Activated naive CD8-positive, alpha-beta T cell treated with anti-CD3 and anti-CD28 coated beads, Interleukin-2, amount 50 U/mL, for 24 hours (primary cell): ENCODE results near the gene TPP2.

Experiments
- ATAC-seq: fragments of 150-1000 bp; cut with Tn5 transposase; one replicate; pipeline ENCODE4 v1.10.0; 2021
- DNase-seq: peaks from one replicate; pipeline ENCODE4 v3.0.0; 2021
- H3K27ac Mint-ChIP-seq: one replicate; pipeline ENCODE4 v1.8.0; 2021; ENCODE audit warnings: mild to moderate bottlenecking, mixed read lengths
- H3K27me3 Mint-ChIP-seq: one replicate; pipeline ENCODE4 v1.8.0; 2021; ENCODE audit warnings: mixed read lengths
- H3K36me3 Mint-ChIP-seq: one replicate; pipeline ENCODE4 v1.8.0; 2021; ENCODE audit warnings: low read depth, mixed read lengths
- H3K4me1 Mint-ChIP-seq: one replicate; pipeline ENCODE4 v1.8.0; 2021; ENCODE audit warnings: mixed read lengths
- H3K4me3 Mint-ChIP-seq: one replicate; pipeline ENCODE4 v1.8.0; 2021; ENCODE audit warnings: mild to moderate bottlenecking, moderate library complexity, mixed read lengths
- H3K9me3 Mint-ChIP-seq: one replicate; pipeline ENCODE4 v1.8.0; 2021; ENCODE audit warnings: mixed read lengths

The TPP2 gene

GRCh38 chr13:102582256-102582655, 14.5 kb upstream of the TPP2 start:
- no peak for ATAC-seq
- no peak overlapping the region for H3K4me3 Mint-ChIP-seq
- H3K9me3 Mint-ChIP-seq, result no peaks in the 10 kb centered on the region
- peaks cover 8% of the 10 kb centered on the region for H3K4me1 Mint-ChIP-seq
- no peaks in the 10 kb centered on the region for H3K36me3 Mint-ChIP-seq
- no peak overlapping the region for H3K27ac Mint-ChIP-seq
- H3K27me3 Mint-ChIP-seq, result peaks cover 2% of the 10 kb centered on the region
- no peak for DNase-seq

DNA sequence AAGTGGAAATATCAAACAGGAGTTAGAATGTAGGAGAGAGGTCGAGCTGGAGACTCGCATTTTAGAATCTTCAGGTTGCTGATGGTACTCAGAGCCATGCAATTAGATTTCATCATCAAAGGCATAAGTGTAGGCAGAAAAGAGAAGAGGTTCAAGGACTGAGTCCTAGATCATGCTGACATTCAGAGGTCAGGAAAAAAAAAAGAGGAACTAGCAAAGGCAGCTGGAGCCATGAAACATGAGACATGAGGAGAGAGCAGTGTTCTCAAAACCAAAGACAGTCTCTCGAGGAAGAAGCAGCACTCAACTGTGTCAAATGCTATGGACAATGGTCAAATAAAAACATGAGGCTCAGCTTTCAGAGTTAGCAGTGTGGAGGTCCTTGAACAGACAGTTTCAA, 12.4 kb upstream of the TPP2 start:
- no peak for DNase-seq
- no peaks in the 10 kb centered on the region for H3K36me3 Mint-ChIP-seq
- ATAC-seq, result no peak
- peaks cover 9% of the 10 kb centered on the region for H3K4me1 Mint-ChIP-seq
- peaks cover 2% of the 10 kb centered on the region for H3K27me3 Mint-ChIP-seq
- no peak overlapping the region for H3K27ac Mint-ChIP-seq
- no peaks in the 10 kb centered on the region for H3K9me3 Mint-ChIP-seq
- no peak overlapping the region for H3K4me3 Mint-ChIP-seq

DNA sequence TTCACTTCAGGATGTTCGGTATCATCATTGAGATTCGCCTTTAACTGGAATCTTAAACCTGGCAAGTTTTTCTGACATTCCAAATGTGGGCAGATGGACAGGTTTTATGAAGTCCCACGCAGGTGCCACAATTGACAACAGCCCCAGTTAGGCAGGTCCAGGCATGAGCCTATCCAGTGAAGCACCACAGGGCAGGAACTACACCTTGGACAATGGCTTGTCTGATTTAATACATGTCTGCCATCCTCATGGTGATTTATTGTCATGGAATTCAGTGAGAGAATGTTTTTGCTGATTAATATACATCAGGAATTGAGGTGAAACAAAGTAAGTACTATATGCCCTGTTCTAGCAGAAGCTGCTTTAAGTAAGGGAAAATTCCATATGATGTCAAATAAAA, 10.2 kb upstream of the TPP2 start:
- no peaks in the 10 kb centered on the region for H3K27me3 Mint-ChIP-seq
- no peak overlapping the region for H3K27ac Mint-ChIP-seq
- H3K4me1 Mint-ChIP-seq, result peaks cover 11% of the 10 kb centered on the region
- ATAC-seq (no peak), DNase-seq (no peak)
- no peak overlapping the region for H3K4me3 Mint-ChIP-seq
- no peaks in the 10 kb centered on the region for H3K36me3 Mint-ChIP-seq
- H3K9me3 Mint-ChIP-seq, result no peaks in the 10 kb centered on the region

DNA sequence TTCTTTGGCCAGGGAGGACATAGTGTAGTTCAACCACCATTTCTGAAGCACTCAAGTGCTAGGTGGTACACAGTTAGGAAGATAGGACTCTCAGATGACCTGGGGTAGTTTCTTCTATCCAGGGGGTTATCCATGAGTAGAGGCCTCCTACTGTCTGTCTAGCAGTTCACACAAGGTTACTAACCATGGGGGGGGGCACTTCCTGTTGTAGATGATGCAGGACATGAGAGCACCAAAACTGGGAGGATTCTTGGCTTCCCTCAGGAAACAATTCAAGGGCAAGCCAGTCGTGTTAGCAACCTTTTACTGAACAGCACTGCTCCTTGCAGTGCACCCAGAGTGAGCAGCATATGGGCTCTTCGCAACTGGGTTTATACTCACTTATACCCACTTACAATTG, 8.9 kb upstream of the TPP2 start:
- H3K36me3 Mint-ChIP-seq, result no peaks in the 10 kb centered on the region
- H3K27ac Mint-ChIP-seq, result no peak overlapping the region
- no peaks in the 10 kb centered on the region for H3K9me3 Mint-ChIP-seq

GRCh38 chr13:102589301-102589822, 7.4 kb upstream of the TPP2 start:
- Mint-ChIP-seq H3K27ac (no peak overlapping the region), H3K36me3 (no peaks in the 10 kb centered on the region), H3K4me3 (no peak overlapping the region), H3K4me1 (peaks cover 21% of the 10 kb centered on the region), H3K27me3 (no peaks in the 10 kb centered on the region), H3K9me3 (no peaks in the 10 kb centered on the region)
- DNase-seq, result no peak
- ATAC-seq, result no peak

More for the DNA sequence above, 8.9 kb upstream of the TPP2 start:
- H3K4me1 Mint-ChIP-seq, result peaks cover 14% of the 10 kb centered on the region
- no peak overlapping the region for H3K4me3 Mint-ChIP-seq
- H3K27me3 Mint-ChIP-seq, result no peaks in the 10 kb centered on the region
- ATAC-seq, result no peak
- no peak for DNase-seq

DNA sequence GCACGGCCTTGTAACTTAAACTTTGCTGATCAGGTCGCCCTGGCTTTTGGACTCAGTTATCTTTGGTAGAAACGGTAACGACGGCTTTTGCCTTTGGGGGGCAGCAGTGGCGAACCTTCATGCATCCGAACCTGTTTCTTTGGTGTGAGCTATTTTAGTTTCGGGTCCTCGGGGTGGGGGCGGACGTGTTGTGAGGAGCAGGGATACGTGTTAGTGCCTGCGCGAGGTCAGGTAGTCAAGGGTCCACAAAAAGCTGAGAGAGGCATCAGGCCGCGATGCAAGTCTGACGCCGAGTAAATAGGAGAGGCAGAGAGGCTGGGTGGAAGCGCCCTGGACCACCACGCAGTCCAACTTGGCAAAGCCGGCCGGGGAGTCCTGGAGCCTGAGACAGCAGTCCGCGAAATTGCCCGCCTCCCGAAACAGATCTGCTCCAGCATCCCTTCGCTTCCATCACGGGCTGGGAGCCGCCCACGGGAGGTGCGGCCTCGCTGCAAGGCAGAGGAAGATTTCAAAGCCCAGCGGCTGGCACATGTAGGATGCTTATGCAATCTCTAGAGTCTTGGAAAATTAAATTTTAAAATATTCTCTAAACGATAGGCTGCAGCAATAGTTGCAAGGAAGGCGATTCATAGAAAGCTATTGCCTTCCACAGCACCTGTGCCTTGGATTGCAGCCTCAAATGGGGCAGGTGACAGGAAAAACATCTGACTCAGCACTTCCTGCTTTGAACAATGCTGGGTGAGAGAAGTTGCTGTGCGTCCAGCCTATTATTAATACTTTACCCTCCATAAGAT, 4.6 kb upstream of the TPP2 start:
- DNase-seq (peak; percentile 82), ATAC-seq (peak; percentile 29)
- Mint-ChIP-seq H3K9me3 (no peaks in the 10 kb centered on the region), H3K36me3 (no peaks in the 10 kb centered on the region), H3K27ac (peak overlapping the region; percentile 98), H3K4me3 (peak overlapping the region; percentile 94), H3K27me3 (no peaks in the 10 kb centered on the region), H3K4me1 (peaks cover 37% of the 10 kb centered on the region)

GRCh38 chr13:102593466-102593865, 3.3 kb upstream of the TPP2 start:
- H3K4me3 Mint-ChIP-seq, result no peak overlapping the region
- H3K36me3 Mint-ChIP-seq, result peaks cover 3% of the 10 kb centered on the region
- DNase-seq (no peak), ATAC-seq (no peak)
- H3K27me3 Mint-ChIP-seq, result no peaks in the 10 kb centered on the region
- peaks cover 41% of the 10 kb centered on the region for H3K4me1 Mint-ChIP-seq
- no peak overlapping the region for H3K27ac Mint-ChIP-seq
- no peaks in the 10 kb centered on the region for H3K9me3 Mint-ChIP-seq

DNA sequence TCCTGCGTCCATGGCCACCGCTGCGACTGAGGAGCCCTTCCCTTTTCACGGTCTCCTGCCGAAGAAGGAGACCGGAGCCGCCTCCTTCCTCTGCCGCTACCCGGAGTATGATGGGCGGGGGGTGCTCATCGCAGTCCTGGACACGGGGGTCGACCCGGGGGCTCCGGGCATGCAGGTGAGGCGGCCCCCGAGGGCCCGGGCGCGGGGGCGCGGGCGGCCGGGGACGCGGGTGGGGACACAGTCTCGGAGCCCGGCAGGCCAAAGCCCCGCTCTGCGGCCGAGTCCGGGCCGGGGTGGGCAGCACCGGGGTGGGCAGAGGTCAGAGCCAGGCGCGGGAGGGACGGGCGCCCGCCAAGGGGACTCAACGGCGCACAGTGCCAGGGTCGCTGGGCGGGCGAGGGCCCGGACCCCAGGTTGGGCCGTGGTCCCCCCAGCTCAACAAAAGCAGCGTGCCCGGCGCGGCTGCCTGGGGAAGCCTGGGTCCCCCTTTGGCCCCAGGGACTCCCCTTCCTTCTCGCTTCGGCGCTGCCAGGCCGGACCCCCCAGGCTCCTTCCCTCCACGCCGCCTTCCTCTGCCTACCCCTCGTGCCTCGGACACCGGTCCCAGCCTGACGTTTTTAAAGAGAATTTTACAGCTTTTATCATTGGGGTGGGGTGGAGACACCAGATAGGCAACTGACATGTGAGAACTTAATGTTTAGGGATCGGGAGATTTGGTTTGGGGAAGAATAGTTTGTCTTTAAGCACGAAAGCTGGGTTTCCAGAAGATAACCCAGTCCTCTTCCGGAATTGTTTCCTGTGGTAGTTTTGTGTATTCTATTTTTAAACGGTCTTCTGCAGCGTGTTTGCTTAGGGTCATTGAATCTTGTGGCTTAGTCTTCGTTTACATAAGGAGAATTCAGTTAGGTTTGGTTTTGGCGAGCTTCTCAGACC, 509 bp downstream of the TPP2 start:
- Mint-ChIP-seq H3K36me3 (peaks cover 23% of the 10 kb centered on the region), H3K4me3 (peak overlapping the region; percentile 98), H3K27me3 (no peaks in the 10 kb centered on the region), H3K4me1 (peaks cover 69% of the 10 kb centered on the region), H3K27ac (peak overlapping the region; percentile 97), H3K9me3 (no peaks in the 10 kb centered on the region)
- DNase-seq (peak; percentile 28), ATAC-seq (no peak)

- Mint-ChIP-seq H3K4me1 (peaks cover 71% of the 10 kb centered on the region), H3K27ac (peak overlapping the region; percentile 81), H3K9me3 (no peaks in the 10 kb centered on the region), H3K36me3 (peaks cover 29% of the 10 kb centered on the region), H3K27me3 (no peaks in the 10 kb centered on the region), H3K4me3 (peak overlapping the region; percentile 92)
- DNase-seq, result no peak
- no peak for ATAC-seq
Observed at GRCh38 chr13:102598061-102598460, 1.3 kb downstream of the TPP2 start.

GRCh38 chr13:102599426-102600012, 2.7 kb downstream of the TPP2 start:
- Mint-ChIP-seq H3K4me3 (peak overlapping the region; percentile 92), H3K36me3 (peaks cover 43% of the 10 kb centered on the region), H3K27me3 (no peaks in the 10 kb centered on the region), H3K4me1 (peaks cover 77% of the 10 kb centered on the region), H3K27ac (peak overlapping the region; percentile 70), H3K9me3 (no peaks in the 10 kb centered on the region)
- DNase-seq, result no peak
- ATAC-seq, result no peak

DNA sequence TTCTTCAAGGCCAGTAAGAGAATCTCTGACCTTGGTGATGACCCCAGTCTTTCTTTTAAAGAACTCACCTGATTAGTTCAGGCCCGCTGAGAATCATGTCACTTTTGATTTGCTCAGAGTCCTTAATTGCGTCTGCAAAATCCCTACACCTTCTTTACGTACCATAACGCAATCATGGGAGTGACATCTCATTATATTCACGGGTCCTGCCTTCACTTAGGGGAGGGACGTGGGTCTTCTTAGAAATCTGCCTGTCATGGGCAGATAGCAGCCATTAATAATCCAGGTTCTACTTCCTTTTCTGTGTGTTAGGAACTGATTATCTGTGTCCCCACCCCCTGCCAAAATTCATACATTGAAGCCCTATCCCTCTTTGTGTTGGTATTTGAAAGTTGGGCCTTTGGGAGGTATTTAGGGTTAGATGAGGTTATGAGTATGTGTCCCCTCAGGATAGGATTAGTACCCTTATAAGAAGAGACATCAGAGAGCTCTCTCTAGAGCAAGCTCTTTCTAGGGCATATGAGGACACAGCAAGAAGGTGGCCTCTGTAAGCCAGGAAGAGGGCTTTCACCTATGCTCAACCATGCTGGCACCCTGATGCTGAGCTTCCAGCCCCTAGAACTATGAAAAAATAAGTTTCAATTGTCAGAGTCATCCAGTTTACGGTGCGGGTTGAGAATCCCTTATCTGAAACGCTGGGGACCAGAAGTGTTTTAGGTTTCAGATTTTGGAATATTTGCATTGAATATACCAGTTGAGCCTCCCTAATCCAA, 9.9 kb downstream of the TPP2 start:
- ATAC-seq, result no peak
- H3K27ac Mint-ChIP-seq, result peak overlapping the region; percentile 41
- H3K27me3 Mint-ChIP-seq, result no peaks in the 10 kb centered on the region

GRCh38 chr13:102608974-102609373, 12.2 kb downstream of the TPP2 start:
- Mint-ChIP-seq H3K9me3 (peaks cover 3% of the 10 kb centered on the region), H3K27ac (peak overlapping the region; percentile 90), H3K36me3 (peaks cover 71% of the 10 kb centered on the region), H3K27me3 (no peaks in the 10 kb centered on the region), H3K4me3 (peak overlapping the region; percentile 19), H3K4me1 (peaks cover 57% of the 10 kb centered on the region)
- DNase-seq (no peak), ATAC-seq (peak; percentile 68)

More for the DNA sequence above, 9.9 kb downstream of the TPP2 start:
- peaks cover 69% of the 10 kb centered on the region for H3K4me1 Mint-ChIP-seq
- peaks cover 79% of the 10 kb centered on the region for H3K36me3 Mint-ChIP-seq
- DNase-seq, result no peak
- H3K4me3 Mint-ChIP-seq, result no peak overlapping the region
- H3K9me3 Mint-ChIP-seq, result peaks cover 3% of the 10 kb centered on the region

GRCh38 chr13:102609696-102610095, 12.9 kb downstream of the TPP2 start:
- no peaks in the 10 kb centered on the region for H3K27me3 Mint-ChIP-seq
- no peak overlapping the region for H3K4me3 Mint-ChIP-seq
- DNase-seq (no peak), ATAC-seq (peak; percentile 76)
- H3K9me3 Mint-ChIP-seq, result peaks cover 3% of the 10 kb centered on the region
- H3K4me1 Mint-ChIP-seq, result peaks cover 53% of the 10 kb centered on the region
- peak overlapping the region; percentile 90 for H3K27ac Mint-ChIP-seq
- peaks cover 69% of the 10 kb centered on the region for H3K36me3 Mint-ChIP-seq
